DND-41 (cell line): ENCODE results near the gene WHRN.

Source experiments
- ATAC-seq: fragments of 200-7000 bp; cut with Tn5 transposase; 3 replicates; pipeline ENCODE4 v1.9.1; 2021; ENCODE audit warnings: low read depth; ENCODE audit not compliant: insufficient read depth
- DNase-seq: peaks from one replicate; pipeline ENCODE4 v3.0.0-alpha.2; 2020
- H2AFZ ChIP-seq: 2 replicates; pipeline ENCODE4 v1.6.0; 2012; ENCODE audit warnings: low read depth, low read length
- H3K27ac ChIP-seq: 2 replicates; pipeline ENCODE4 v1.5.1; 2012; ENCODE audit warnings: low read length, inconsistent platforms
- H3K27me3 ChIP-seq: fragments of 200-600 bp; sonication (generic); 2 replicates; pipeline ENCODE4 v1.6.0; 2012; ENCODE audit warnings: low read length, mild to moderate bottlenecking, inconsistent platforms; ENCODE audit not compliant: insufficient read depth, poor library complexity
- H3K36me3 ChIP-seq: 2 replicates; pipeline ENCODE4 v1.5.1; 2012; ENCODE audit warnings: low read length, inconsistent platforms; ENCODE audit not compliant: insufficient read depth
- H3K4me1 ChIP-seq: 2 replicates; pipeline ENCODE4 v1.5.1; 2012; ENCODE audit warnings: mild to moderate bottlenecking, low read length; ENCODE audit not compliant: insufficient read depth
- H3K4me2 ChIP-seq: 2 replicates; pipeline ENCODE4 v1.6.0; 2012; ENCODE audit warnings: mild to moderate bottlenecking, moderate library complexity, low read length, inconsistent platforms; ENCODE audit not compliant: insufficient read depth
- H3K4me3 ChIP-seq, 2 experiments: fragments of 200-600 bp in 1 of 2; shearing (Covaris generic) in 1 of 2; 2 replicates each; pipeline ENCODE4 v1.5.1; 2012 to 2016; ENCODE audit warnings: inconsistent platforms in 2 of 2, low read length in 2 of 2, mild to moderate bottlenecking in 2 of 2, low read depth in 1 of 2, moderate library complexity in 1 of 2
- H3K79me2 ChIP-seq: 2 replicates; pipeline ENCODE4 v1.6.0; 2012; ENCODE audit warnings: low read length, inconsistent platforms; ENCODE audit not compliant: insufficient read depth
- H3K9ac ChIP-seq: 2 replicates; pipeline ENCODE4 v1.6.0; 2012; ENCODE audit warnings: low read depth, mild to moderate bottlenecking, inconsistent platforms, low read length, moderate library complexity
- H3K9me3 ChIP-seq: 2 replicates; pipeline ENCODE4 v1.5.1; 2012; ENCODE audit warnings: low read length, moderate library complexity, mild to moderate bottlenecking, inconsistent platforms; ENCODE audit not compliant: insufficient read depth, severe bottlenecking
- H4K20me1 ChIP-seq: 2 replicates; pipeline ENCODE4 v1.6.0; 2012; ENCODE audit warnings: low read length; ENCODE audit not compliant: insufficient read depth
- CTCF ChIP-seq: IDR thresholded peaks from 2 replicates; pipeline ENCODE4 v1.5.1; 2012; ENCODE audit warnings: borderline replicate concordance, low read length, moderate library complexity, mild to moderate bottlenecking; ENCODE audit not compliant: poor library complexity, severe bottlenecking; ENCODE audit errors: extremely low read depth
- EZH2 ChIP-seq: IDR thresholded peaks from 3 replicates; pipeline ENCODE4 v1.6.1; 2012; ENCODE audit warnings: borderline replicate concordance, low read depth, mild to moderate bottlenecking, moderate library complexity, low read length, inconsistent platforms; ENCODE audit not compliant: severe bottlenecking

WHRN gene

GRCh38 chr9:114378016-114378415, 127.3 kb downstream of the WHRN start:
- H2AFZ ChIP-seq = no peak overlapping the region
- H3K9me3 ChIP-seq = no peaks in the 10 kb centered on the region
- peaks cover 88% of the 10 kb centered on the region for H3K36me3 ChIP-seq
- peaks cover 76% of the 10 kb centered on the region for H3K79me2 ChIP-seq
- TF ChIP-seq EZH2 (no peak), CTCF (no peak)
- H3K4me2 ChIP-seq = no peak overlapping the region
- H4K20me1 ChIP-seq = peaks cover 13% of the 10 kb centered on the region
- no peak for ATAC-seq
- no peak overlapping the region for H3K9ac ChIP-seq
- peak overlapping the region; percentile 42 for H3K27ac ChIP-seq
- DNase-seq = no peak
- no peak overlapping the region for H3K4me3 ChIP-seq
- H3K4me1 ChIP-seq = peaks cover 52% of the 10 kb centered on the region
- no peaks in the 10 kb centered on the region for H3K27me3 ChIP-seq

GRCh38 chr9:114376586-114377445, 128.5 kb downstream of the WHRN start:
- Histone ChIP-seq H3K4me3 (no peak overlapping the region), H3K4me2 (no peak overlapping the region), H3K9me3 (no peaks in the 10 kb centered on the region), H2AFZ (no peak overlapping the region), H3K9ac (no peak overlapping the region), H4K20me1 (peaks cover 10% of the 10 kb centered on the region), H3K27me3 (no peaks in the 10 kb centered on the region), H3K36me3 (peaks cover 78% of the 10 kb centered on the region), H3K27ac (peak overlapping the region; percentile 42), H3K4me1 (peaks cover 53% of the 10 kb centered on the region), H3K79me2 (peaks cover 64% of the 10 kb centered on the region)
- TF ChIP-seq EZH2 (no peak), CTCF (no peak)
- ATAC-seq (no peak), DNase-seq (no peak)

- H3K79me2 ChIP-seq = peaks cover 63% of the 10 kb centered on the region
- H3K4me3 ChIP-seq = no peak overlapping the region
These were observed 129.7 kb downstream of the WHRN start for GRCh38 chr9:114375386-114376175.

More at GRCh38 chr9:114375386-114376175, 129.7 kb downstream of the WHRN start:
- no peak overlapping the region for H2AFZ ChIP-seq
- H3K9me3 ChIP-seq = no peaks in the 10 kb centered on the region
- no peak overlapping the region for H3K9ac ChIP-seq
- peak overlapping the region; percentile 96 for H3K27ac ChIP-seq
- H3K27me3 ChIP-seq = no peaks in the 10 kb centered on the region
- ATAC-seq = no peak
- no peak for DNase-seq
- H3K4me2 ChIP-seq = no peak overlapping the region
- peaks cover 65% of the 10 kb centered on the region for H3K4me1 ChIP-seq
- TF ChIP-seq EZH2 (no peak), CTCF (no peak)
- H3K36me3 ChIP-seq = peaks cover 81% of the 10 kb centered on the region
- H4K20me1 ChIP-seq = peaks cover 9% of the 10 kb centered on the region
